ENCODE results near the gene SPEG. TPM values are rescaled to one million over a fixed set of nuclear protein-coding genes. Genes with fewer than 3 reads are reported as not detected.

The SPEG gene
- total RNA-seq, 1 donor from 2014 or later = 5.6 TPM

GRCh38 chr2:219444566-219445091 lies 10.0 kb downstream of the SPEG start:
- no peak for TF ChIP-seq CTCF (IDR thresholded peaks at IDR 0.05)
- intact Hi-C loops (cut with DNase I) = no loop called here
- peaks cover 9% of the 10 kb centered on the region for H3K4me1 ChIP-seq
- DNase-seq (no peak), ATAC-seq (no peak)
- no peak overlapping the region for H3K27ac ChIP-seq
- H3K9me3 ChIP-seq = no peaks in the 10 kb centered on the region
- H3K36me3 ChIP-seq = no peaks in the 10 kb centered on the region
- peaks cover 50% of the 10 kb centered on the region for H3K27me3 ChIP-seq
- H3K4me3 ChIP-seq = no peak overlapping the region

- DNase-seq (no peak), ATAC-seq (no peak)
- intact Hi-C loops (cut with DNase I) = no loop called here
- H3K27ac ChIP-seq = no peak overlapping the region
- peaks cover 9% of the 10 kb centered on the region for H3K4me1 ChIP-seq
- peaks cover 55% of the 10 kb centered on the region for H3K27me3 ChIP-seq
- TF ChIP-seq CTCF (IDR thresholded peaks at IDR 0.05) = no peak
- no peak overlapping the region for H3K4me3 ChIP-seq
- no peaks in the 10 kb centered on the region for H3K36me3 ChIP-seq
- H3K9me3 ChIP-seq = no peaks in the 10 kb centered on the region
Observed at GRCh38 chr2:219445220-219445640, 10.6 kb downstream of the SPEG start.

- Histone ChIP-seq H3K27me3 (peaks cover 49% of the 10 kb centered on the region), H3K36me3 (no peaks in the 10 kb centered on the region), H3K4me1 (peaks cover 9% of the 10 kb centered on the region), H3K27ac (no peak overlapping the region), H3K9me3 (no peaks in the 10 kb centered on the region), H3K4me3 (no peak overlapping the region)
- no peak for DNase-seq
- no peak for ATAC-seq
- TF ChIP-seq CTCF (IDR thresholded peaks at IDR 0.05) = no peak
- intact Hi-C loops (cut with DNase I) = no loop called here
Observed at GRCh38 chr2:219446101-219446504, 11.5 kb downstream of the SPEG start.

GRCh38 chr2:219446689-219447088 lies 12.0 kb downstream of the SPEG start:
- Histone ChIP-seq H3K27me3 (peaks cover 44% of the 10 kb centered on the region), H3K4me3 (no peak overlapping the region), H3K4me1 (peaks cover 3% of the 10 kb centered on the region), H3K9me3 (no peaks in the 10 kb centered on the region), H3K27ac (no peak overlapping the region), H3K36me3 (no peaks in the 10 kb centered on the region)
- DNase-seq (no peak), ATAC-seq (no peak)
- intact Hi-C loops (cut with DNase I) = no loop called here
- no peak for TF ChIP-seq CTCF (IDR thresholded peaks at IDR 0.05)

GRCh38 chr2:219447242-219448098 lies 12.8 kb downstream of the SPEG start:
- Histone ChIP-seq H3K4me3 (no peak overlapping the region), H3K9me3 (no peaks in the 10 kb centered on the region), H3K27ac (no peak overlapping the region), H3K36me3 (no peaks in the 10 kb centered on the region), H3K27me3 (peaks cover 40% of the 10 kb centered on the region), H3K4me1 (no peaks in the 10 kb centered on the region)
- no peak for TF ChIP-seq CTCF (IDR thresholded peaks at IDR 0.05)
- intact Hi-C loops (cut with DNase I) = no loop called here
- ATAC-seq (no peak), DNase-seq (no peak)
